MM.1S (cell line): Measurements from ENCODE around the gene CATSPERD.
"Not testable (repeated sequence)": the region's sequence is repeated elsewhere in the genome, so short reads cannot be mapped to it uniquely, and the experiment has no call there.

ENCODE experiments used
- DNase-seq: peaks from one replicate; pipeline ENCODE4 v3.0.0-alpha.2; 2015
- H2AFZ ChIP-seq: fragments of 300-600 bp; sonication (generic); 2 replicates; pipeline ENCODE4 v1.6.0; 2016; ENCODE audit warnings: antibody characterized with exemption, low read length
- H3F3A ChIP-seq: fragments of 300-600 bp; sonication (generic); 2 replicates; pipeline ENCODE4 v1.6.1; 2016; ENCODE audit warnings: mild to moderate bottlenecking, antibody characterized with exemption, low read length, moderate library complexity, mixed read lengths; ENCODE audit not compliant: insufficient read depth
- H3K27ac ChIP-seq: fragments of 300-600 bp; sonication (generic); 2 replicates; pipeline ENCODE4 v1.5.1; 2016; ENCODE audit warnings: mild to moderate bottlenecking, low read length
- H3K27me3 ChIP-seq: fragments of 300-600 bp; sonication (generic); replicated peaks from 2 replicates; pipeline ENCODE4 v1.6.0; 2016; ENCODE audit warnings: low read length; ENCODE audit not compliant: insufficient read depth
- H3K36me3 ChIP-seq: fragments of 300-600 bp; sonication (generic); replicated peaks from 2 replicates; pipeline ENCODE4 v1.6.1; 2016; ENCODE audit warnings: mild to moderate bottlenecking, low read length, mixed read lengths; ENCODE audit not compliant: insufficient read depth
- H3K4me1 ChIP-seq: fragments of 300-600 bp; sonication (generic); 2 replicates; pipeline ENCODE4 v1.6.1; 2016; ENCODE audit warnings: low read length, mixed read lengths
- H3K4me2 ChIP-seq: fragments of 300-600 bp; sonication (generic); 2 replicates; pipeline ENCODE4 v1.6.0; 2016; ENCODE audit warnings: low read depth, low read length
- H3K4me3 ChIP-seq: fragments of 300-600 bp; sonication (generic); 2 replicates; pipeline ENCODE4 v1.5.1; 2016; ENCODE audit warnings: low read length, mixed read lengths
- H3K79me2 ChIP-seq: fragments of 300-600 bp; sonication (generic); 2 replicates; pipeline ENCODE4 v1.6.1; 2016; ENCODE audit warnings: mixed run types, low read length, mixed read lengths
- H3K9ac ChIP-seq: fragments of 300-600 bp; sonication (generic); 2 replicates; pipeline ENCODE4 v1.6.1; 2016; ENCODE audit warnings: low read length, mixed read lengths
- H3K9me2 ChIP-seq: fragments of 300-600 bp; sonication (generic); replicated peaks from 2 replicates; pipeline ENCODE4 v1.6.1; 2016; ENCODE audit warnings: mild to moderate bottlenecking, low read length, mixed read lengths; ENCODE audit not compliant: insufficient read depth
- H3K9me3 ChIP-seq: fragments of 300-600 bp; sonication (generic); replicated peaks from 2 replicates; pipeline ENCODE4 v1.6.1; 2016; ENCODE audit warnings: mild to moderate bottlenecking, low read length, mixed read lengths; ENCODE audit not compliant: insufficient read depth
- H4K20me1 ChIP-seq: fragments of 300-600 bp; sonication (generic); 2 replicates; pipeline ENCODE4 v1.6.1; 2016; ENCODE audit warnings: mild to moderate bottlenecking, low read length, moderate library complexity, mixed read lengths; ENCODE audit not compliant: insufficient read depth
- CTCF ChIP-seq: fragments of 300-600 bp; sonication (generic); IDR thresholded peaks from 2 replicates; pipeline ENCODE4 v1.5.1; 2016; ENCODE audit warnings: antibody characterized with exemption, low read length, mixed read lengths
- EZH2 ChIP-seq: fragments of 300-600 bp; sonication (generic); optimal IDR thresholded peaks from 2 replicates; pipeline ENCODE3; 2017; ENCODE audit warnings: low read depth, mild to moderate bottlenecking, antibody characterized with exemption, low read length, mixed read lengths
- EZH2phosphoT487 ChIP-seq: fragments of 300-600 bp; sonication (generic); IDR thresholded peaks from 2 replicates; pipeline ENCODE4 v1.6.1; 2018; ENCODE audit warnings: antibody characterized with exemption, low read length

CATSPERD gene

GRCh38 chr19:5727453-5728050 lies 7.1 kb downstream of the CATSPERD start:
- no peaks in the 10 kb centered on the region for H3K4me1 ChIP-seq
- no peaks in the 10 kb centered on the region for H3K9me2 ChIP-seq
- no peak overlapping the region for H3K4me3 ChIP-seq
- no peak overlapping the region for H2AFZ ChIP-seq
- no peak overlapping the region for H3K27ac ChIP-seq
- no peaks in the 10 kb centered on the region for H3K79me2 ChIP-seq
- no peaks in the 10 kb centered on the region for H3F3A ChIP-seq
- no peaks in the 10 kb centered on the region for H3K36me3 ChIP-seq
- no peak overlapping the region for H3K9ac ChIP-seq
- no peak overlapping the region for H3K4me2 ChIP-seq
- TF ChIP-seq CTCF = no peak
- H3K9me3 ChIP-seq = no peaks in the 10 kb centered on the region
- peaks cover 73% of the 10 kb centered on the region for H3K27me3 ChIP-seq
- no peaks in the 10 kb centered on the region for H4K20me1 ChIP-seq
- DNase-seq = no peak

- H4K20me1 ChIP-seq, H2AFZ ChIP-seq, H3K9me3 ChIP-seq, H3K9me2 ChIP-seq, H3K36me3 ChIP-seq, H3K4me3 ChIP-seq, H3K4me2 ChIP-seq, H3K4me1 ChIP-seq, H3K9ac ChIP-seq, H3K79me2 ChIP-seq, H3F3A ChIP-seq, H3K27ac ChIP-seq, DNase-seq: not testable (repeated sequence)
- H3K27me3 ChIP-seq = peaks cover 80% of the 10 kb centered on the region
Measured at GRCh38 chr19:5733172-5733571, 12.7 kb downstream of the CATSPERD start.

GRCh38 chr19:5738423-5738822 lies 18.0 kb downstream of the CATSPERD start:
- H3K27me3 ChIP-seq = peaks cover 83% of the 10 kb centered on the region
- no peak overlapping the region for H3K4me2 ChIP-seq
- TF ChIP-seq CTCF (no peak), EZH2phosphoT487 (no peak), EZH2 (no peak)
- no peak overlapping the region for H2AFZ ChIP-seq
- H3K9me2 ChIP-seq = no peaks in the 10 kb centered on the region
- no peak overlapping the region for H3K4me3 ChIP-seq
- H4K20me1 ChIP-seq = no peaks in the 10 kb centered on the region
- no peaks in the 10 kb centered on the region for H3K9me3 ChIP-seq
- no peaks in the 10 kb centered on the region for H3K4me1 ChIP-seq
- H3K9ac ChIP-seq = no peak overlapping the region
- H3F3A ChIP-seq = no peaks in the 10 kb centered on the region
- H3K36me3 ChIP-seq = no peaks in the 10 kb centered on the region
- no peak overlapping the region for H3K27ac ChIP-seq
- no peaks in the 10 kb centered on the region for H3K79me2 ChIP-seq
- DNase-seq = no peak

- Histone ChIP-seq H3K9me2 (no peaks in the 10 kb centered on the region), H3K4me1 (no peaks in the 10 kb centered on the region), H3F3A (no peaks in the 10 kb centered on the region), H3K36me3 (no peaks in the 10 kb centered on the region), H3K27ac (no peak overlapping the region), H3K27me3 (peaks cover 91% of the 10 kb centered on the region), H3K79me2 (no peaks in the 10 kb centered on the region), H3K9ac (no peak overlapping the region), H3K4me2 (no peak overlapping the region), H3K9me3 (no peaks in the 10 kb centered on the region), H2AFZ (no peak overlapping the region), H4K20me1 (no peaks in the 10 kb centered on the region), H3K4me3 (no peak overlapping the region)
- TF ChIP-seq EZH2phosphoT487 (no peak), EZH2 (no peak), CTCF (no peak)
- no peak for DNase-seq
Measured at GRCh38 chr19:5742051-5742450, 21.6 kb downstream of the CATSPERD start.
